Raji (cell line): ENCODE measurements around the gene SLCO4A1.

Experiments used
- POLR2A ChIP-seq: IDR thresholded peaks from 2 replicates; pipeline ENCODE4 v1.6.1; 2011; ENCODE audit warnings: low read depth, low read length, control low read depth; ENCODE audit not compliant: insufficient read depth

The SLCO4A1 gene

DNA sequence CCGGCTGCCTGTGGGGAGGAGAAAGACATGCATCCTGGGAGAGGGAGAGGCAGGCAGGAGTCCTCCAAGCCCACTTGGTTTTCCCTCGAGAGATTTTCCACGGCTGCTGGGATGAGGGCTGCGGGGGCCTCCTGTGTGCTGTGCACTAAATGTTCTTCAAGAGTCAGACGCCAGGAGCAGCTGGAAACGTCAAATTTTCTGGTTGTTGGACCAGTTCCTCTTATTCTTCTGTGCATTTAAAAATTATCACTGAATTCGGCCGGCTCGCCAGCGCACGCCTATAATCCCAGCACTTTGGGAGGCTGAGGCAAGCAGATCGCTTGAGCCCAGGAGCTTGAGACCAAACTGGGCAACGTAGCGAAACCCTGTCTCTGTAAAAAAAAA is 33.6 kb downstream of the SLCO4A1 start:
- no peak for TF ChIP-seq POLR2A

- TF ChIP-seq POLR2A: no peak
Measured at GRCh38 chr20:62676976-62677375, 34.7 kb downstream of the SLCO4A1 start.

DNA sequence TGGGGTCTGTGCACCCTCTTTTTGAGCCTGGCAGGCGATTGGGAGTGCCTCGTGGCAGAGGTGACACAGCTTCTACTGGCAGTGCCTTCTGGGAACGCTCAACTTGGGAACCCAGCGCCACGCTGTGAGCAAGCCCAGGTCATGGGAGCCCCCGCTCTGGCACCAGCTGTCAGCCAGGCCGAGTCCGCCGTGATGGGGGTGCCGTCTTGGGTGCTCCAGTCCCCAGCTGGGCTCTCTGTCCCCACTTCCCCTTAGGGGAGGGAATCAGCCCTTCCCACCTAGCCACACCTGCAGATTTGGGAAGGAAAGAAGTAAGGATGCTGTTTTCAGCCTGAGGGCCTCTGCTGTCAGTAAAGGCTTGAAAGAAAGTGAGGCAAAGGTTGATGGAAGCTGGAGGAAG is 35.4 kb downstream of the SLCO4A1 start:
- no peak for TF ChIP-seq POLR2A

DNA sequence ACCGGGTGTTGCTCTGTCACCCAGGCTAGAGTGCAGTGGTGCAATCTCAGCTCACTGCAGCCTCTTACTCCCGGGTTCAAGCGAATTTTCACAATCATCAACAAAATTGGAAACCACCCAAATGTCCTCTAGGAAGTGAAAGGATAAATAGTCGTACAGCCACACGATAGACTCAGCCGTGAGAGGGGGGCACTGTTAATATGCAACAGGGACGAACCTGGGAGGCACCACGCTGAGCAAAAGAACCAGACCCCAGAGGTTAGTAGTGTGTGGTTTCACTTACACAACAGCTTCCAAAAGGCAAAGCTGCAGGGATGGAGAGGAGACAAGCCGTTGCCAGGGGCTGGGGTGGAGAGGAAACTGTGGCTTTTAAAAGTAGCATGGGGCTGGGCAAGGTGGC is 36.2 kb downstream of the SLCO4A1 start:
- no peak for TF ChIP-seq POLR2A

DNA sequence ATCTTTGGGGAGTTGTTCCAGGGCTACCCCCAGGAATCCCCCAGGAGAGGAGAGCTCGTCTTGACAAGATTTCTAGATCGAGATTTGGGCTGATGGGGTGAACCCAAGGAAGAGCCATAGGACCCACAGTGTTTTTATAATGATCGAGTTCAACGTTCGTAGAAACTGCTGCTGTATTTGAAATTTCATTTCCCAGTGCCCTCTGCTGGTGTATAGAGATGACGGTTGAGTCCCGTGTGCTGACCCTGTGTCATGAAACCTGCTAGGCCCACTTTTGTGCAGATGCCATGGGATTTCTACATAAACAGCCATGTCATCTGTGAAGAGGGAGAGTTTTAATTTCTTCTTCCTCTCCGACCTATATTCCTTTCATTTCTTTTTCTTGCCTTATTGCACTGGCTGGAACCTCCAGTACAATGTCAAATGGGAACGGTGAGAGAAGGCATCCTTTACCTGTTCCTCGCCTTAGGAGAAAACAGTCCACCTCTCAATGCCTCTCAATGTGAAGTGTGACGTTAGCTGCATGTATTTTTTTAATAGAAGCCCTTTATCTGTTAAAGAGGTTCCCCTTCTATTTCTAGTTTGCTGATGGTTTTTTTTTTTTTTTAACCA is 37.8 kb downstream of the SLCO4A1 start:
- TF ChIP-seq POLR2A: no peak

- no peak for TF ChIP-seq POLR2A
Measured at GRCh38 chr20:62682912-62683517, 40.7 kb downstream of the SLCO4A1 start.

- TF ChIP-seq POLR2A: no peak
Measured at GRCh38 chr20:62684981-62685380, 42.7 kb downstream of the SLCO4A1 start.

- TF ChIP-seq POLR2A: no peak
Measured at GRCh38 chr20:62685781-62686555, 43.7 kb downstream of the SLCO4A1 start.

DNA sequence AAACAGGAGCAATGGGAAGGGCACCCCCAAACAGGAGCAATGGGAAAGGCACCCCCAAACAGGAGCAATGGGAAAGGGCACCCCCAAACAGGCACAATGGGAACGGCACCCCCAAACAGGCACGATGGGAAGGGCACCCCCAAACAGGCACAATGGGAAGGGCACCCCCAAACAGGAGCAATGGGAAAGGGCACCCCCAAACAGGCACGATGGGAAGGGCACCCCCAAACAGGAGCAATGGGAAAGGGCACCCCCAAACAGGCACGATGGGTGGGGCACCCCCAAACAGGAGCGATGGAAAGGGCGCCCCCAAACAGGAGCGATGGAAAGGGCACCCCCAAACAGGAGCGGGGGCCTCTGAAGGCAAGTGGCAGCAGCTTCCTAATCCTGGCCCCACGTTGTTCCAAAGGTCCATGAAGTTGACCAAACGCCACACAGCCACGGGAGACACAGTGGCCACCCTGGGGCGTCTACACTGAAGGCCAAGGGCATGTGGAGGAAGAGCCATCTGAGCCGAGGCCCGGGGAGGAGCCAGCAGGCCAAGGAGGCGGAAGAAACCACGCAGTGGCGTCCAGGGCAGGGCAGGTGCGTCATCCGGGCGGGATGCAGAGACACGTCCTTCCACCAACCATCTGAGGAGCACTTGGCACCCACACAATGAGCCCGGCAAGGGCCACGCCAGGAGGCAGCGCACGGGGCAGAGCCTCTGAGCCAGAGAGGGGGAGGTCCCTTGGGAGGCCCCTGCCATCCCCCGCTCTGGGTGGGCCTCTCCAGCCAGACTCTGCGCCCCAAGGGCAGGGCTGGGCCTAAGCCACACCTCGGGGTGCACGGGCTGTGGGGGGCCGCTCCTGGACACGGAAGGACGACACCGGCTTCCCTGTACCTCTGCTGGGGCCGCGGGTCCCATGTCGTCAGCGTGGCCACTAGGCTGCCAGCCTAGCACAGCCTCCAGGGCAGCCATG is 44.8 kb downstream of the SLCO4A1 start:
- no peak for TF ChIP-seq POLR2A

- no peak for TF ChIP-seq POLR2A
Measured at GRCh38 chr20:62688083-62688482, 45.8 kb downstream of the SLCO4A1 start.

DNA sequence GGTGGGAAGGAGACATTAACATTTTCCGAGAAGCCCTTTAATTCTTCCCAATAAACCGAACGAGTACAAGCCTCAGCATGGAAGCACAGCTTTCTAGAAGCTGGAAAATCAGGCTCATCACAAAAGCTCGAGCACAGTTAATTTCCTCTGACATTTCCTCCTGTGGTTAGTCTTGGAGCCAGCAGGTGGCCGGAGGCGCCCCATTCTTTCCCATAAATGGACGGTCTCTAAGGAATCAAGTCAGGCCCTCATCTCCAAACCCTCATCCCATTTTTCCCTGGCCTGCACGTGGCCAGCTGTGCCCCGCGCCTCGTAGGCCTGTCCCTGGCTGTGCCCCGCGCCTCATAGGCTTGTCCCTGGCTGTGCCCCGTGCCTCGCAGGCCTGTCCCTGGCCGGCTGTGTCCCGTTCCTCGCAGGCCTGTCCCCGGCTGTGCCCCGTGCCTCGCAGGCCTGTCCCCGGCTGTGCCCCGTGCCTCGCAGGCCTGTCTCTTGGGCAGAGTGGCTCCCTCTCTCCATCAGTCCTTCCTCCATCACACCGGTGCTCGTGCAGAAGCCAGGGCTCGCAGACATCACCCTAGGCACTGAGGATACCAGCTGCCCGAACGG is 46.7 kb downstream of the SLCO4A1 start:
- TF ChIP-seq POLR2A: no peak

DNA sequence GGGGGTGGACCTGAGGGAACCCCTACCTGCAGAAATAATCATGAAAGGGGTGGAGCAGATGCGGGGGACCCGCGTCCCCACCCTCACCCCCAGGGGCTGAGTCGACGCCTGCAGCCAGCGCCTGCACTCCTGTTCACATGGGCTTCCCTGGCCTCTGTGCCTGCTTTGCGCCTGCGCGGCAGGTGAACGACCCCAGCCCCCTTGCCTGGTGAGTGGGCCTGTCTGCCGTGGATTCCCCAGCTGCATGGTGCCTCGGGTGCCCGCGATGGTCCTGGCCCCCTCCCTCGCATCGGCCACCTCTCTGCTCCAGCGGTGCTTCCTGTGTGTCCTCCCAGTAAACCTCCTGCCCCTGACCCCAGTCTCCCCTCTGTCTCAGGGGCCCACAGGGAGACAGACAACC is 47.6 kb downstream of the SLCO4A1 start:
- no peak for TF ChIP-seq POLR2A

- no peak for TF ChIP-seq POLR2A
Measured at GRCh38 chr20:62690261-62690820, 48.0 kb downstream of the SLCO4A1 start.

DNA sequence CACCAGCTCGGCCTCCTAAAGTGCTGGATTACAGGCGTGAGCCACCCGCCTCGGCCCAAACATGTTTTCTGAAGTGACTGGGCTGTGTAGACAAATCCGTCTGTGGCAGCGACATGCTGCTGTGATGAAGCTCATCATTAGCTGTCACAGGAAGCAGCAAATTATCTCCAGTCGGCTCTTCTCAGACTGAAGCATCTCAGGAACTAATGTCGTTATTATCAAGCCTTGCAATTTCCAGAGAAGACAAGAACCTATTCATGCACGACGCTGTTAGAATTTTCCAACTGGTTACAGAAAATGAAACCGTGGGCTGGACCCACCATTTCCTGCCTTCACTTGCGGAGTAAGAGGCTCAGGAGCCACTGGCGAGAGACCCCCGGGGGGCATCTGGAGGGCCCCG is 49.2 kb downstream of the SLCO4A1 start:
- no peak for TF ChIP-seq POLR2A
